Stimulated activated memory B cell treated with anti-CD40 and anti-IgM and Interleukin-4, amounts not matched to agents 10 μg/mL and 1 μg/mL and 100 μg/mL, for 72 hours (primary cell): ENCODE data around the gene UBR2.

ENCODE experiments used
- ATAC-seq: fragments of 150-1000 bp; cut with Tn5 transposase; 2 replicates; pipeline ENCODE4 v1.10.0; 2021
- H3K27ac Mint-ChIP-seq: one replicate; pipeline ENCODE4 v1.8.0; 2022; ENCODE audit warnings: mild to moderate bottlenecking, mixed read lengths
- H3K27me3 Mint-ChIP-seq: one replicate; pipeline ENCODE4 v1.8.0; 2022; ENCODE audit warnings: mixed read lengths
- H3K36me3 Mint-ChIP-seq: one replicate; pipeline ENCODE4 v1.8.0; 2022; ENCODE audit warnings: mixed read lengths
- H3K4me1 Mint-ChIP-seq: one replicate; pipeline ENCODE4 v1.8.0; 2022; ENCODE audit warnings: mixed read lengths
- H3K4me3 Mint-ChIP-seq: one replicate; pipeline ENCODE4 v1.8.0; 2022; ENCODE audit warnings: mild to moderate bottlenecking, moderate library complexity, mixed read lengths
- H3K9me3 Mint-ChIP-seq: one replicate; pipeline ENCODE4 v1.8.0; 2022; ENCODE audit warnings: mixed read lengths

The UBR2 gene

DNA sequence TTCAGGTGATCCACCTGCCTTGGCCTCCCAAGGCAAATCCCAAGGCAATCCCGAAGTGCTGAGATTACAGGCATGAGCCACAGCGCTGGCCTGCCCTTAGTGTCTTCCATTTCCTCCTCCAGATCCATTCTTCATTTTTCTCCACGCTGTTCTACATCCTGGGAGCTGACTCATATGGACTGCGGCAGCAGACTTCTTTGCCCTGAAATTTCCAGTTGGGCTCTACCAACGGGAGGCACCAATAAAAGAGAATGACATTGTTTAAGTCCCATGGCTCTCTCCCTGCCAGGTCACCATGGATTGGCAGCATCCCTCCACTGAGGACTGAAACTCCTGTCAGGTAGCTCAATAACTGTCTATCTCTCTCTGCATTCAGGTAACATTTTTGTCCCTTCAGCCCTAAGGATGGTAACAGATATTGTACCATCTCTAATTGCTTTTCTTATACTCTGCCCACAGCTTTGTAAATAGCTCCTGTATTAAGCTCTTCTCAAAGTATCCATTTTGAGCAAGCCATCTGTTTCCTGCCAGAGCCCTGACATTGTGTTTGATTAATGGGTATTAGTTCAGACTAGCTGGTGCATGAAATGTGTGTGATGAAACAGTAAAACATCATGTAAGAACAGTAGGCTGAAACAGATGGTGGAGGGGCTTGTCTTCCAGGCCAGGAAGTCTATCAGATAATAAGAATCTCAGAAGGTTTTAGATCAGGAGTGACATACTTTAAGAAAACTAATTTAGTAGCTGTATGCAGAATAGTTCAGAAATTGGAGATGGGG, 178.5 kb downstream of the UBR2 start:
- H3K4me1 Mint-ChIP-seq, result peaks cover 20% of the 10 kb centered on the region
- no peak overlapping the region for H3K27ac Mint-ChIP-seq
- no peak overlapping the region for H3K4me3 Mint-ChIP-seq
- H3K9me3 Mint-ChIP-seq, result no peaks in the 10 kb centered on the region
- no peak for ATAC-seq
- peaks cover 5% of the 10 kb centered on the region for H3K36me3 Mint-ChIP-seq
- no peaks in the 10 kb centered on the region for H3K27me3 Mint-ChIP-seq
